Cardiac muscle cell (in vitro differentiated cells and primary cell): ENCODE measurements around the gene ADGRD2. TPM values are rescaled to one million over a fixed set of nuclear protein-coding genes. Genes with fewer than 3 reads are reported as not detected.

Source experiments
- DNase-seq, 2 donors: peaks; one replicate each; pipeline versions ENCODE4 v3.0.0 to v3.0.0-alpha.2; 2010 to 2017; ENCODE audit warnings: low read depth in 1 of 2, low spot score in 1 of 2
- H3K27ac ChIP-seq: fragments of 200-600 bp; sonication (generic); 2 replicates; pipeline ENCODE4 v1.5.1; 2016
- H3K27me3 ChIP-seq: fragments of 200-600 bp; sonication (generic); 2 replicates; pipeline ENCODE4 v1.6.0; 2016; ENCODE audit warnings: control low read depth
- H3K36me3 ChIP-seq: fragments of 200-600 bp; sonication (generic); 2 replicates; pipeline ENCODE4 v1.5.1; 2016; ENCODE audit warnings: control low read depth
- H3K4me1 ChIP-seq: fragments of 200-600 bp; sonication (generic); 2 replicates; pipeline ENCODE4 v1.8.1; 2017; ENCODE audit warnings: low read depth, mild to moderate bottlenecking, mixed run types
- H3K4me3 ChIP-seq: fragments of 200-600 bp; sonication (generic); 2 replicates; pipeline ENCODE4 v1.5.1; 2016; ENCODE audit warnings: mild to moderate bottlenecking
- H3K9me3 ChIP-seq: fragments of 200-600 bp; sonication (generic); 2 replicates; pipeline ENCODE4 v1.5.1; 2017; ENCODE audit warnings: low read depth, mild to moderate bottlenecking, control low read depth
- polyA plus RNA-seq: library from polyadenylated mRNA; unstranded; fragments of >200 nt; fragmentation: Nextera tagmentation; extraction: Ambion mirVana; gene quantifications from 2 replicates; pipeline ENCODE4 v1.2.1, GENCODE V29; 2016
- total RNA-seq: library from RNA; depleted of rRNA; stranded (reverse); fragments of >200 nt; gene quantifications from 2 replicates; pipeline ENCODE4 v1.2.3, GENCODE V29; 2016
- TF ChIP-seq, protein P1 (sequence below): IDR thresholded peaks from 2 replicates; pipeline ENCODE4 v1.5.1; 2012; ENCODE audit warnings: low read depth, mild to moderate bottlenecking, low read length

Gene ADGRD2
- total and polyA plus RNA-seq, 2 experiments from 2014 or later: not detected

DNA sequence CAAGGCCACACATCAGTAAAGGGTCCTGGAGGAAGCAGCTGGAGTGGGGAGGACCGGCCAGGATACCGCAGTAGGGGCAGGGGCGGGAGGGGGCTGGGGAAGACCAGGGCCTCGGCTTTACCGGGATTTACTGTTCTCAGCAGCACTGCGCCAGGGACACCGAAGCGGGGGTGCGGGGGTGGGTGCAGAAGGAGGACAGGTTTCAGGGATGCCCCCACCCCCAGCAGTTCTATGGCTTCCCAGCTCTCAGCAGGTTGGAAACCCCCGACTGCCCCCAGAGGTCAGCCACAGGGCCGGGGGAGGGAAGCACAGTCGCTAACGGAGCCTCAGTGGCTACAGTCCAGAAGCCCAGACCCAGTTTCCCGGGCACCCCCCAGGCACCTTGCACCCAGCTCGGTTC, 35.7 kb downstream of the ADGRD2 start:
- H3K27me3 ChIP-seq: no peaks in the 10 kb centered on the region
- no peaks in the 10 kb centered on the region for H3K9me3 ChIP-seq
- DNase-seq: no peak
- H3K4me1 ChIP-seq: no peaks in the 10 kb centered on the region
- no peak overlapping the region for H3K4me3 ChIP-seq
- TF ChIP-seq, protein P1, sequence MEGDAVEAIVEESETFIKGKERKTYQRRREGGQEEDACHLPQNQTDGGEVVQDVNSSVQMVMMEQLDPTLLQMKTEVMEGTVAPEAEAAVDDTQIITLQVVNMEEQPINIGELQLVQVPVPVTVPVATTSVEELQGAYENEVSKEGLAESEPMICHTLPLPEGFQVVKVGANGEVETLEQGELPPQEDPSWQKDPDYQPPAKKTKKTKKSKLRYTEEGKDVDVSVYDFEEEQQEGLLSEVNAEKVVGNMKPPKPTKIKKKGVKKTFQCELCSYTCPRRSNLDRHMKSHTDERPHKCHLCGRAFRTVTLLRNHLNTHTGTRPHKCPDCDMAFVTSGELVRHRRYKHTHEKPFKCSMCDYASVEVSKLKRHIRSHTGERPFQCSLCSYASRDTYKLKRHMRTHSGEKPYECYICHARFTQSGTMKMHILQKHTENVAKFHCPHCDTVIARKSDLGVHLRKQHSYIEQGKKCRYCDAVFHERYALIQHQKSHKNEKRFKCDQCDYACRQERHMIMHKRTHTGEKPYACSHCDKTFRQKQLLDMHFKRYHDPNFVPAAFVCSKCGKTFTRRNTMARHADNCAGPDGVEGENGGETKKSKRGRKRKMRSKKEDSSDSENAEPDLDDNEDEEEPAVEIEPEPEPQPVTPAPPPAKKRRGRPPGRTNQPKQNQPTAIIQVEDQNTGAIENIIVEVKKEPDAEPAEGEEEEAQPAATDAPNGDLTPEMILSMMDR: no peak
- no peaks in the 10 kb centered on the region for H3K36me3 ChIP-seq
- H3K27ac ChIP-seq: no peak overlapping the region

DNA sequence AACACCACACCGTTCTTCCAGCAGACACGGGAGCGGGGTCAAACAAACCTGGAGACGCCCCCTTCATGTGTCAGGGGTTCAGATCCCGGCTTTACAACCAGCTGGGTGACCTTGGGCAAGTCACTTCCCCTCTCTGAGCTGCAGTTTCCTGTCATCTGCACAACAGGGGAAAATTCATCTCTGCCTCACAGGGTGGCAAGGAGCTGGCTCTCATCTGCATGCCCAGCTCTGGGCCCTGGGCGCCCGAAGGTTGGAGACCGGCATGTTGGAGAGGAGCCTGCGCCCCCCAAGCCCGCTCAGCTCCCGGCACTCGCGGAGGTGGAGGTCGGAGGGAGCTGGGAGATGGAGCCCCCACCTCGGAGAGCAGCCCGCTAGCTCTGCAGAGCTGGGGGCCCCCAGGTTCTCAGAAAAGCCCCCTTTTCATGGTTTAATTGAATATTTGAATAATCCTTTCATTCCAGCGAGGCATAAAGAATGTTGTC, 36.6 kb downstream of the ADGRD2 start:
- Histone ChIP-seq H3K9me3 (no peaks in the 10 kb centered on the region), H3K27ac (no peak overlapping the region), H3K4me1 (no peaks in the 10 kb centered on the region), H3K27me3 (no peaks in the 10 kb centered on the region), H3K4me3 (no peak overlapping the region), H3K36me3 (no peaks in the 10 kb centered on the region)
- no peak for DNase-seq
- TF ChIP-seq, protein P1: no peak

DNA sequence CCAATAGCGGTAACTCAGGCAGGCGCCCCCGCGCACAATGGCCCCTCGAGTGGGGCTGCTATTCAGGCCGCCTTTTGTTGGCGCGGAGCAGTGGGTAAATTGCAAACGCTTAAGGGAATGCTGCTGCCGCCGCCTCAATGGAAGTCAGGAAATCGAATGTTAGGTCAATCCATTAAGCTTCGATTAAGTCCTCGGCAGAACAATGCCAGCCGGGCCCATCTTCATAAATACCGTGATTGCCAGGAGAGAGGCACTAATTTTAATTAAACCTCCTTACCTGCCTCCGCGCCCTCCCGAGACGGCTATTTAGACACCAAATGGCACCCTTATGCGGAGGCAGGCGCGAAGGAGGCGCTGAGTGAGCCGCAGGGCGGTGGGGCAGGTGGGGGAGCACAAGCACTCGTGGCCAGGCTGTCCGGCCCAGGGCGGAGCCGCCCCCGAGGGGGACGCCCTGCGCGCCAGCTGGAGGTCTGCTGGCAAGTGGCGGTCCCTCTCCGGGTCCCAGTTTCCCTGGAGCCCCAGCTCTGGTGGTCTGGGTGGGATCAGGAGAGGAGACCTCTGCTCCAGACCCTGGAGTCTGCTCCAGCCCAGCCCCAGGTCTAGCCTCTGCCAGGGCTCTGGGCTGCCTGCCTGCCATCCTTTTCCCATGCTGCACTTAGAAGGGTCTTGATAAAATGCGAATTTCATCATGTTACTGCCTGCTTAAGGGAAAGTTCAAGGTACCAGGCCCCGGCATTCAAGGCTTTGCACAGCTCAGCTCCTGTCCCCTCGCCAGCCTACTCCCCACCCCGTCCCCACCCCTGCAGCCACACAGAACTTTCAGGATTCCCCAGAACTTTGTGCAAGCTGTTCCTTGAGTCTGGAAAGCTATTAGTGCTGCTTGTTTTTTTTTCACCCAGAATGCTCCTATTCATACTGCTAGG, 37.3 kb downstream of the ADGRD2 start:
- H3K27me3 ChIP-seq: no peaks in the 10 kb centered on the region
- TF ChIP-seq, protein P1: no peak
- H3K4me1 ChIP-seq: no peaks in the 10 kb centered on the region
- no peak for DNase-seq
- H3K9me3 ChIP-seq: no peaks in the 10 kb centered on the region
- H3K27ac ChIP-seq: no peak overlapping the region
- no peaks in the 10 kb centered on the region for H3K36me3 ChIP-seq
- no peak overlapping the region for H3K4me3 ChIP-seq

DNA sequence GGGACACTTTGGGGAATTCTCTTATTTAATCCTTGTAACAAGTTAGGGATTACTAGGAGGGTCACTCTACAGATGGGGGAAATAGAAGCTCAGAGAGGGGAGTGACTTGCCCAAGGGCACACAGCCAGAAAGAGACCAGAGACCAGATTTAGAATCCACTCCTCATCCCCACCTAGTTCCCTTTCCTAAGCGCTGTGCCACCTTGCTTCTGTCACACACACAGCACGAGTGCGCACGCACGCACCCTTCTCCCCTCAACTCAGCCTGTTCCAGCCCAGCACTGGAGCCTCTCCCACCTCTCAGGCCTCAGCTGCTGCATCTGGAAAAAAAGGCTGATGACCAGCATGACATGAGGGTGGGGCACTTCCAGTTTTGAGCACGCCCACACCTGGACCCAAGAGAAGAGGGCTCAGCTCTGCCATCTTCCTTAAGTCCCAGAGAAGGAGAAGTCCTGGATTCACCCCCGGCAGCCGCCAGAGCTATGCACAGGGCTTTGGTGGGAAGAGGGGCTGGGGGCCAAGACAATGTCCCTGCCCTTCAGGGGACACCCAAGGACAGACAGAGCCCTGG, 38.5 kb downstream of the ADGRD2 start:
- H3K4me3 ChIP-seq: no peak overlapping the region
- H3K4me1 ChIP-seq: no peaks in the 10 kb centered on the region
- H3K27ac ChIP-seq: no peak overlapping the region
- H3K9me3 ChIP-seq: no peaks in the 10 kb centered on the region
- TF ChIP-seq, protein P1: no peak
- no peak for DNase-seq
- H3K36me3 ChIP-seq: no peaks in the 10 kb centered on the region
- H3K27me3 ChIP-seq: no peaks in the 10 kb centered on the region

DNA sequence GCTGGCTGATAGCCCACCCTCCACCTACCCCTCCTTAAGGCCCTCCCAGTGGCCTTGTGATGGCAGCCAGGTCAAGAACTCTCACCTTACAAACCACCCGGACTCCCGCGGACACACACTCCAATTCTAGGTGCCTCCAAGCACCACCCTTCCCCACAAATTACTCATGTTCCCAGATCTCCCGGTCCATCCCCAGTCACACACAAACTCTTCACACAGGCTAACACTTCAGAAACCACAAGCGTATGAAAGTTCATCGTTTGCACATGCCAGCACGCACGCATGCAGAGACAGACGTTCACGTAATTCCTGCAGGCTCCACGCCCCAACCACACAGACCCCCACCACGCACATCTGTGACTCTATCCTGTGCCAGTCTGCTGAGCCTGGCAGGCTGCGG, 39.0 kb downstream of the ADGRD2 start:
- Histone ChIP-seq H3K27ac (no peak overlapping the region), H3K4me1 (no peaks in the 10 kb centered on the region)

More for the DNA sequence above, 39.0 kb downstream of the ADGRD2 start:
- H3K27me3 ChIP-seq: no peaks in the 10 kb centered on the region
- H3K36me3 ChIP-seq: no peaks in the 10 kb centered on the region
- TF ChIP-seq, protein P1: no peak
- DNase-seq: no peak
- no peaks in the 10 kb centered on the region for H3K9me3 ChIP-seq
- no peak overlapping the region for H3K4me3 ChIP-seq
